Right atrium auricular region (tissue), 2 donors: ENCODE measurements around the gene TAF1A. TPM values are rescaled to one million over a fixed set of nuclear protein-coding genes. Genes with fewer than 3 reads are reported as not detected.

Experiments used
- DNase-seq: peaks from one replicate; pipeline ENCODE4 v3.0.0-alpha.2; 2019; ENCODE audit warnings: low spot score
- H3K27ac ChIP-seq, 2 donors: fragments of 200-600 bp; sonication (generic); 1 replicate in 1 of 2; 2 replicates in 1 of 2; pipeline ENCODE4 v1.5.1; 2016 to 2019
- H3K27me3 ChIP-seq, 2 donors: fragments of 200-600 bp; sonication (generic); one replicate each; pipeline versions ENCODE4 v1.5.1 to v1.6.0; 2017 to 2019
- H3K36me3 ChIP-seq: fragments of 200-600 bp; sonication (generic); one replicate; pipeline ENCODE4 v1.5.1; 2016
- H3K4me1 ChIP-seq, 2 donors: fragments of 200-600 bp; sonication (generic); one replicate each; pipeline versions ENCODE4 v1.5.1 to v1.6.0; 2017 to 2019
- H3K4me3 ChIP-seq, 2 donors: fragments of 200-600 bp; sonication (generic); 1 replicate in 1 of 2; 2 replicates in 1 of 2; pipeline ENCODE4 v1.5.1; 2017 to 2019; ENCODE audit warnings: mild to moderate bottlenecking in 1 of 2, moderate library complexity in 1 of 2
- H3K9me3 ChIP-seq, 2 donors: fragments of 200-600 bp; sonication (generic); one replicate each; pipeline ENCODE4 v1.5.1; 2019
- CTCF ChIP-seq, 2 donors: fragments of 200-600 bp; sonication (generic); IDR thresholded peaks; one replicate each; pipeline ENCODE4 v1.5.1; 2019; ENCODE audit warnings: antibody characterized with exemption in 2 of 2
- total RNA-seq, 2 donors: library from RNA; depleted of rRNA; stranded (reverse); fragments of >200 nt; gene quantifications; one replicate each; pipeline ENCODE4 v1.1.0, GENCODE V29; 2016

The TAF1A gene
- total RNA-seq, 2 donors from 2014 or later: 1.3 to 2.7 TPM

GRCh38 chr1:222561656-222562055 lies 28.1 kb downstream of the TAF1A start:
- no peak for TF ChIP-seq CTCF (IDR thresholded peaks at IDR 0.05)
- Histone ChIP-seq H3K27me3 (no peaks in the 10 kb centered on the region), H3K36me3 (peaks cover 22% of the 10 kb centered on the region), H3K4me1 (no peaks in the 10 kb centered on the region), H3K9me3 (no peaks in the 10 kb centered on the region), H3K27ac (no peak overlapping the region), H3K4me3 (no peak overlapping the region)
- DNase-seq: no peak

- TF ChIP-seq CTCF (IDR thresholded peaks at IDR 0.05): no peak
- Histone ChIP-seq H3K27me3 (no peaks in the 10 kb centered on the region), H3K9me3 (no peaks in the 10 kb centered on the region), H3K4me1 (no peaks in the 10 kb centered on the region), H3K4me3 (no peak overlapping the region), H3K27ac (no peak overlapping the region), H3K36me3 (peaks cover 27% of the 10 kb centered on the region)
- DNase-seq: no peak
These were observed 32.2 kb downstream of the TAF1A start for GRCh38 chr1:222557574-222557973.

GRCh38 chr1:222557148-222557547 lies 32.6 kb downstream of the TAF1A start:
- Histone ChIP-seq H3K4me3 (no peak overlapping the region), H3K27me3 (no peaks in the 10 kb centered on the region), H3K27ac (no peak overlapping the region), H3K9me3 (no peaks in the 10 kb centered on the region), H3K36me3 (peaks cover 27% of the 10 kb centered on the region), H3K4me1 (no peaks in the 10 kb centered on the region)
- no peak for TF ChIP-seq CTCF (IDR thresholded peaks at IDR 0.05)
- no peak for DNase-seq

GRCh38 chr1:222555992-222556615 lies 33.6 kb downstream of the TAF1A start:
- TF ChIP-seq CTCF (IDR thresholded peaks at IDR 0.05): no peak
- H3K27me3 ChIP-seq: no peaks in the 10 kb centered on the region
- no peak overlapping the region for H3K4me3 ChIP-seq
- no peaks in the 10 kb centered on the region for H3K4me1 ChIP-seq
- DNase-seq: no peak
- no peak overlapping the region for H3K27ac ChIP-seq
- H3K36me3 ChIP-seq: peaks cover 24% of the 10 kb centered on the region
- H3K9me3 ChIP-seq: no peaks in the 10 kb centered on the region

- H3K27ac ChIP-seq: no peak overlapping the region
These were observed 35.6 kb downstream of the TAF1A start for GRCh38 chr1:222554177-222554576.

More at GRCh38 chr1:222554177-222554576, 35.6 kb downstream of the TAF1A start:
- TF ChIP-seq CTCF (IDR thresholded peaks at IDR 0.05): no peak
- no peaks in the 10 kb centered on the region for H3K4me1 ChIP-seq
- no peaks in the 10 kb centered on the region for H3K9me3 ChIP-seq
- H3K27me3 ChIP-seq: no peaks in the 10 kb centered on the region
- H3K4me3 ChIP-seq: no peak overlapping the region
- peaks cover 9% of the 10 kb centered on the region for H3K36me3 ChIP-seq
- no peak for DNase-seq
